ENCODE data around the gene JAZF1.
"Not testable (repeated sequence)": the region's sequence is repeated elsewhere in the genome, so short reads cannot be mapped to it uniquely, and the experiment has no call there.

JAZF1 gene

GRCh38 chr7:27918503-27918902 is 262.1 kb downstream of the JAZF1 start:
- no peak for DNase-seq (ENCODE audit: low spot score)
- no peak for FAIRE-seq

DNA sequence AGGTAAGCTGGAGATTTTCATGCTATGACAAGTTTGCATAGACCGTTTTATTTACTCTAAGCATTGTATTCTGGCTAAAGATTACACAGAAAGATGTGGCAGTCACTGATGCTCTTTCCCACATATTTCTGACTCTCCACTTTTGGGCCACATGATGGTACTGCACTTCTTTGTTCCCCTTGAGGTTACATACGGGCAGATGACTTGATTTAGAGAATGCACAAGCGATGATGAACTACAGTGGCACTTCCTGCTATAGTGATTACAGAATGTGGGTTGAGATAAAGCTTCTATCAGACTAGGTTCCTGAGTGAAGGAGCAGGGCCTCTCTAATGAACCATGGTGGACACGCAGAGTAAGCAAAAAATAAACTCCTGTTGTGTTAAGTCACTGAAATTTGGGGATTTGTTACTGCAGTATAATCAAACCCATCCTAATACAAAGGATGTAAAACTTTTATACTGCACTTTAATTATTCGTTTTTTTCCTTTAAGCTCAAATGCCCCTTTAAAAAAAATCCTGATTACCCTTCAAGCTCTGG is 262.8 kb downstream of the JAZF1 start:
- FAIRE-seq (peak; percentile 13), DNase-seq (ENCODE audit: low spot score) (peak; percentile 39)

GRCh38 chr7:27917119-27917518 is 263.5 kb downstream of the JAZF1 start:
- peak; percentile 81 for FAIRE-seq
- DNase-seq (ENCODE audit: low spot score), result no peak

- FAIRE-seq, result peak; percentile 86
- no peak for DNase-seq (ENCODE audit: low spot score)
These were observed 264.2 kb downstream of the JAZF1 start for GRCh38 chr7:27916372-27916771.

DNA sequence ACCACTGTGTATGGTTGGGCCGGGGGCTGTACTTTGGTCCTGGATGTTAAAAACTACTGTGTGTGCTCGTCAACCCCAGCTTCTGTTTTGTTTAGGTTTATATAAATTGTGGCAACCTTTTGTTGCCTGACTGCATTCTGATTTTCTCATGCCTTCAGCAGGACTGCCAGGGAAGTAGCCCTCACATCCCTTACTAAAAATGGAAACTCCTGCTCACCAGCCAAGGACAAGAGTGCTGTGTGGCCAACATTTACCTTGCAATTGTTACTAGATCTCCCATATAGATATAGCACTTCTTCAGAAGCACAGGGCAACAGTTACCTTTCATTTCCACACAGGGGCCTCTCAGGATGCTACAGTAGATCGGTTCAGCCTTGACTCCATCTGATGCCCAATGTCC is 266.2 kb downstream of the JAZF1 start:
- FAIRE-seq, result no peak

GRCh38 chr7:27912751-27913150 is 267.8 kb downstream of the JAZF1 start:
- FAIRE-seq, result peak; percentile 40

More for the DNA sequence above, 266.2 kb downstream of the JAZF1 start:
- no peak for DNase-seq (ENCODE audit: low spot score)

DNA sequence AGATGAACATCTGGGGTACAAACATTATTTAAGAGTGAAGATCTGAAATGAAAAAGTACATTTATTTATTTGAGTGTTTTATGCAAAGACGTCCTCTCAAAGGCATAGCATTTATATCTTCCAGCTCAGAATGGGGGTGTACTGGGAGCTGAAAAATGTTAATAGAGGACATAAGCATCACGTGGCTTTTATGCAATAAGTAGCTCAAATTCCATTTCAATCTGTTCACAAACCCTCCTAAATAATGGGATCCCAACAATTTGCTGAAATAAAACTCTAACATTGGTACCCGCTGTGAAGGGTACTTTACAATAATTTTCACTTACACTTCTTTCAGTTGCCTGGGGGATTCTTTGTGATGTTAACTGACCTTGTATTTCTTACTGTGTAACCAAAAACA is 268.7 kb downstream of the JAZF1 start:
- DNase-seq (ENCODE audit: low spot score) (no peak), FAIRE-seq (no peak)

More at GRCh38 chr7:27912751-27913150, 267.8 kb downstream of the JAZF1 start:
- no peak for DNase-seq (ENCODE audit: low spot score)

DNA sequence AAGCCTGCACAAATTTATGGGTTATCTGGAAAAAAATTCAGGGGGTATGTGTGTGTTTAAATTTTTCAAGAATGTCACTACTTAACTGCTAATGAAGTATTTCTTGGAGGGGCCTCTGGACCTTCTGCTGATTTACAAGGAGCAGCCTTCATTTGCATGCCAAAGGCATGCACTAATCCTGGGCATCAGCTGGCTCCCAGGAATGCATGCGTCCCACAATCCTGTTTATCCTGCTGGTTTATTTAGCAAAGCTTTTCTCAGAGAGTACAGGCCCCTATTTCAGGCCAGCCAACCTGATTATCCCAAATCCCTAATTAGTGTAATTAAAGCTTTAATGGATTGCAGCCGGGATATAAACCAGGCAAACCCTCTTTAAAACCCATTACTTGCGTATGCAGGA is 270.3 kb downstream of the JAZF1 start:
- FAIRE-seq, result no peak
- DNase-seq (ENCODE audit: low spot score), result no peak

DNA sequence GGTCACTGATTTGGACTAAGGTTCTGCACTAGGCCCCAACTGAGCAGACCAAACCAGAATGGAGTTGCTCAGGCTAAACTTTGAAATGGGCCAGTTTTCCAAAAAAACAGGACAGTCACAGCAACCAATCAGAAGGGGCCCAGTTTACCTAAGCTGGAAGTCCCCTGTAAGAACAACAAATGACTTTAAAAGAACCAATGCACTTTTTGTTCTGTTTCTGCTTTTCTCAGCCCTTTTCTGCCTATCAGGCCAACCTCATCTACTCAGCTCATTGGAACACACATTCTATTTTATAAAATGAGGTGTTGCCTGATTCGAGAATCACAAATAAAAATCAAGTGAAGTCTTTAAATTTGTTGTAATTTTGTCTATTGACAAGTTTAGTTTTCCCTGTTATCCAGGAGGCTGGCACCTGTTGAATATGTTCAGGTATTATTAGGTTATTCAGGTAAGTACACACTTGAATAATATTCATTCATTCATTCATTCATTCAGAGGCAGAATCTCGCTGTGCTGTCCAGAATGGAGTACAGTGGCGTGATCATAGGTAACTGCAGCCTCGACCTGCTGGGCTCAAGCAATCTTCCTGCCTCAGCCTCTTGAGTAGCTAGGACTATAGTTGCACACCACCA is 271.9 kb downstream of the JAZF1 start:
- FAIRE-seq (no peak), DNase-seq (ENCODE audit: low spot score) (no peak)

- FAIRE-seq, result no peak
- DNase-seq (ENCODE audit: low spot score), result no peak
These were observed 274.1 kb downstream of the JAZF1 start for GRCh38 chr7:27906385-27907091.

DNA sequence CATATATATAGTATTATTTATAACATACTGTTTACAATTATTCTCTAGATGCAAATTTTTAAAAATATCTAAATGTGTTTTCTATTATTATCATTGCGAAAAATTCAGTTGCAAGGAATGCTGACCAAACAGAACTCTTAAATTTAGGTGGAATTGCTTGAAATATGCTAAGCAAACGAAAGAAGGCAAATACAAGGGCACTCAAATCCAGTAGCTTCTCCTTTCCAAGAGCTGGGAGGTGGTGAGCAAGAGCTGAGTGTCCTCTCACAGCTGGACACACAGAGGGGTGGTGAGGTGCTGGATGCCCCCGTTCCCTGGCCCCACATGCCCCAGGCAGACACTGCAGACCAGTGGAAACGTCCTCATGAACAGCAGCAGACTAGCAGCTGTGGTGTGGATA is 274.6 kb downstream of the JAZF1 start:
- FAIRE-seq (no peak), DNase-seq (ENCODE audit: low spot score) (no peak)

DNA sequence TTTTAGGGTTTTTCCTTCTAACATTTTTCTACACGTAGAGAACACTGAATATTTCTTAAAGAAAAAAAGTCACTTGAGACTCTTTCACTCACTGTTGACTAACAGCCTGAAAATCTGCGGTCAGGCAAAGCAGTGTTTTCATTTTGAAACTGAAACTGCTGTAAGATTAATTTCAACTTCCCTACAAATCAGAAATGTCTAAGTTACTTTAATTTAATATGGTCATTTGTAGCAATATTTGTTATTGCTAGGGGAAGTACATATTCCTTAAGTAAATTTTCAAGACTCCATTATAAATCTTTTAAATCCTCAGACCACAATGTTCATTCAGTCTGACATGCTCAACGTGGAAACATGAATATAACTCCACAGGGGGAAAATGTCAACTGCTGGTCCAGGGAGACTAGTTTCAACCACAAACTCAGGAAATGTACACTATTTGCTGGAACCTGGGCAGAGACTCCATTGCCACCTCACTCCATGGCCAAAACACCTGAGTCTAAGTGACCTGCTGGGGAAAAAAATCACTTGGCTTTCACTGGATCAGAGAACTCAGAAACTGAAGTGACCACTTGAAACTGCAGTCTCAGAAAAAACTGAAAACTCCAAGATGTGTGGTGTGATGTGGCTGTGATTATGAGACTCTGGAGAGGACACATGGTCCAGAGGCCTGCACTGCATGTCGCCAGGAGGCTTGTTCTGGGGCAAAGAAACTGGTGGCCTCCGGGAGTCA is 279.4 kb downstream of the JAZF1 start:
- no peak for FAIRE-seq
- peak; percentile 33 for DNase-seq (ENCODE audit: low spot score)

DNA sequence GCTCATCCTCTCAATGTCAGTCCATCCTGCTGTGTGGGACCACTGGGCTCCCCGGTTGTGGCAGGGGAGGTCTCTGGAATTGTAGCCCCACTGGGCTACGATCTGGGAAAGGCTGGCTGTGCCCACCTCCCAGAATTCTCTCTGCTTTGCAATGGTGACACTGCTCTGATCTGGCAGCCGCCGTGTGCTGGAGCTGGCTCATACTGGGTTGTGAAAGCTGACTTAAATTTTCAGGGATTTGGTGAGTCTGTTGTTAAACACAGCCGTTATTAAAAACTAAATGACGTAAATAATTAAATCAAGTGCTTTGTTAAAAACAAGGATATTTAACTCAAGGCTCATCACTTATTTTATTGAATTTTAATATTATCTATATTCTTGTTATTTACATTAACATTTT is 280.6 kb downstream of the JAZF1 start:
- DNase-seq (ENCODE audit: low spot score), result no peak
- FAIRE-seq, result no peak

DNA sequence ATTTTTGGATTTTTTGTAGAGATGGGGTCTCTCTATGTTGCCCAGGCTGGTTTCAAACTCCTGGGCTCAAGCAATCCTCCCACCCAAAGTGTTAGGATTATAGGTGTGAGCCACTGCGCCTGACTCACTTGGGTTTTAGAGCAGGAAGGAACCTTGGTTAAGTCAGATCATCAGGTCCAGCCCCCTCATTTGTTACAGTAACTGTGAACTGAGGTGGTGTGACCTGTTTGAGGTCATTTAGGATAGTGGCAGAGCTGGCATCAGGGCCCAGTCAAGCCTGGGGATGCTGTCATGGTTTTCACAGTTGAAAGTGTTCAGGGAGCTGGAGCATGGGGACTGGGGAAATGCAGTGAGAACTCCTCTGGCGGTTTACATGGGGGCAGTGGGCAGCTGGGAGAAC is 281.0 kb downstream of the JAZF1 start:
- DNase-seq (ENCODE audit: low spot score) (no peak), FAIRE-seq (no peak)

DNA sequence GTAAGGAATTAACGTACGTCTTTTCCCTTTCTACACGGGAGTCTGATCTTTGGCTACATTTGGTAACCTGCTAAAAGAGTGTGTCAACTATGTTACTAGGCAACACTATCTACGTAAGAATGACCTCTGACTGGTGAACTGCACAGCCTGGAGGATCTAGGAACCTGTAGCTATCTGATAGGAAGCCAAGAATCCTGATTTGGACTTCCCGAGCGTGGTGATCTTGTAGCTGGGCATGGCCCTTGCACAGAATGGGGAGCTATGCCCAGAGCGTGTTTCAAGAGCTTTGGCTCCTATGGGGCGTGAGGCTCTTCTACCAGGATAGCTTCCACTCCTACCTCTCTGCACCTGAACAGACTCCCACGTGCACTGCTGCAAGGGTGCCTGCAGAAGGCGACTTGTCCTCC is 283.2 kb downstream of the JAZF1 start:
- DNase-seq (ENCODE audit: low spot score) (no peak), FAIRE-seq (peak; percentile 73)

- FAIRE-seq, result no peak
- DNase-seq (ENCODE audit: low spot score), result no peak
These were observed 283.6 kb downstream of the JAZF1 start for GRCh38 chr7:27897001-27897400.

DNA sequence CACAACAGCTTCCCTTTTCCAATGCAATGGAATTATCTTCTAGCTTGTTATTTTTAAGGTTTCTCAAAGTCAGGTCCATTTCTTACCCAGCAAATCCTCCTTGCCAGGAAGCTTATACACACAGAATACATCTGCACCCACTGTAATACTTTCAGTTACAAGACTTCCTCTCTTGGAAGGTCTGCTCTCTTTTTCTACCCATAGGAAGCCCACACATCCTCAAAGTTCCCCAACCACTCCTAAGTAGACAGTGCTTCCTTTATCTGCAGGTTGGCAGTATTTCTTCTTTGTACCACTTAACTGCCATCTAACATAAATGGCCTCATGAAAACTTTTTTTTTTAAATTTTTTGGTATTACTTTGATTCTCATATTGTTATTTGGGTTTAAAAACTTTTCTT is 285.0 kb downstream of the JAZF1 start:
- no peak for FAIRE-seq
- DNase-seq (ENCODE audit: low spot score), result no peak

- FAIRE-seq (no peak), DNase-seq (ENCODE audit: low spot score) (no peak)
These were observed 290.3 kb downstream of the JAZF1 start for GRCh38 chr7:27890205-27890849.

- no peak for DNase-seq (ENCODE audit: low spot score)
- no peak for FAIRE-seq
These were observed 290.8 kb downstream of the JAZF1 start for GRCh38 chr7:27889800-27890199.

DNA sequence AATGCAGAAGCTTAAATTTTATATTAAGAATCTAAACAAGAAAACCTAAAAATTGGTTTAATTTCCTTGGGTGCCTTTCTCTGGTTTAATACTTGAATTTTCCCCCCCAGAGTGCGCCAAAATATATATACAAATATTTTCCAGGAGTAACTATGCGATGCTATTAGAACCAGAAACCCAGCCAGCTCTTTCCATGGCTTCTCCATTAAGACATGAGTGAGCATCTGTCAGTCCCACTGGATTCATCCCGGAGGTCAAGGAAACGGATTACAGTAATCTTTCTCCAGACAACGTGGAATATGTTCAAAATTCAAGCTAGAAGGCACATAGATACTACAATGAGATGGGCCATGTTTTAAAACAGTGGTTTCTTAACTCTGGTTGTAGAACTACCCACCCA is 291.9 kb downstream of the JAZF1 start:
- FAIRE-seq, result no peak
- DNase-seq (ENCODE audit: low spot score), result no peak

DNA sequence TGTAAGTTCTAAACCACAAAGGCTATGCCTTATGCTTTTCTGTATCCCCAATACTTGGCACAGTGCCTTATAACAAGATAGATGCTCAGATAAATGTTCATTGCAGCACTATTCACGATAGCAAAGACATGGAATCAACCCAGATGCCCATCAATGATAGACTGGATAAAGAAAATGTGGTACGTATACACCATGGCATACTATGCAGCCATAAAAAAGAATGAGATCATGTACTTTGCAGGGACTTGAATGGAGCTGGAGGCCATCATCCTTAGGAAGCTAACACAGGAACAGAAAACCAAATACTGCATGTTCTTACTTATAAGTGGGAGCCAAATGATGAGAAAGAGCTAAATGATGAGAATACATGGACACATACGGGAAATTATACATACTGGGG is 293.9 kb downstream of the JAZF1 start:
- not testable (repeated sequence) for FAIRE-seq; DNase-seq (ENCODE audit: low spot score)

- FAIRE-seq (peak; percentile 62), DNase-seq (ENCODE audit: low spot score) (no peak)
These were observed 294.9 kb downstream of the JAZF1 start for GRCh38 chr7:27885652-27886051.

Data from urothelium cell line (cell line).